PC-3 (cell line): ENCODE measurements around the gene GPX3.

Experiments used
- CTCF ChIP-seq: fragments of 300-600 bp; sonication (generic); conservative IDR thresholded peaks from 2 replicates; pipeline ENCODE4 v1.5.1; 2017; ENCODE audit warnings: antibody characterized with exemption, low read depth, mild to moderate bottlenecking, low read length
- EZH2 ChIP-seq: fragments of 300-600 bp; sonication (generic); IDR thresholded peaks from one replicate; pipeline ENCODE4 v1.6.1; 2017; ENCODE audit warnings: antibody characterized with exemption, mild to moderate bottlenecking, low read length; ENCODE audit not compliant: unreplicated experiment

GRCh38 chr5:151071021-151071420 is 50.6 kb downstream of the GPX3 start:
- TF ChIP-seq CTCF (no peak), EZH2 (no peak)
